Natural killer cell (primary cell): ENCODE data around the gene MMEL1. TPM values are rescaled to one million over a fixed set of nuclear protein-coding genes. Genes with fewer than 3 reads are reported as not detected.
"Not testable (repeated sequence)": the region's sequence is repeated elsewhere in the genome, so short reads cannot be mapped to it uniquely, and the experiment has no call there.

Experiments used
- ATAC-seq, 3 donors: fragments of 150-1000 bp in 2 of 3; fragments of 200-7000 bp in 1 of 3; cut with Tn5 transposase; 1 replicate in 1 of 3; 2 replicates in 2 of 3; pipeline ENCODE4 v1.10.0; 2021; ENCODE audit warnings: mild to moderate bottlenecking in 2 of 3, moderate library complexity in 2 of 3
- DNase-seq, 2 donors: peaks; one replicate each; pipeline versions ENCODE4 v3.0.0 to v3.0.0-alpha.2; 2013 to 2021; ENCODE audit warnings: mixed read lengths in 1 of 2
- H3K27ac ChIP-seq: one replicate; pipeline ENCODE4 v1.5.1; 2013; ENCODE audit warnings: mild to moderate bottlenecking, low read length
- H3K27me3 ChIP-seq: one replicate; pipeline ENCODE4 v1.6.1; 2013; ENCODE audit warnings: low read length; ENCODE audit not compliant: control insufficient read depth, insufficient read depth
- H3K36me3 ChIP-seq: one replicate; pipeline ENCODE4 v1.6.1; 2013; ENCODE audit warnings: low read length; ENCODE audit not compliant: control insufficient read depth, insufficient read depth
- H3K4me1 ChIP-seq: one replicate; pipeline ENCODE4 v1.6.1; 2013; ENCODE audit warnings: low read length; ENCODE audit not compliant: control insufficient read depth, insufficient read depth
- H3K4me3 ChIP-seq: one replicate; pipeline ENCODE4 v1.5.1; 2013; ENCODE audit warnings: low read length
- H3K9me3 ChIP-seq: one replicate; pipeline ENCODE4 v1.6.1; 2013; ENCODE audit warnings: low read length; ENCODE audit not compliant: control insufficient read depth, insufficient read depth
- H3K27ac Mint-ChIP-seq, 2 donors: one replicate each; pipeline ENCODE4 v1.8.0; 2022; ENCODE audit warnings: mild to moderate bottlenecking in 2 of 2, mixed read lengths in 2 of 2, moderate library complexity in 1 of 2
- H3K27me3 Mint-ChIP-seq, 2 donors: one replicate each; pipeline ENCODE4 v1.8.0; 2022; ENCODE audit warnings: low read depth in 2 of 2, mixed read lengths in 2 of 2
- H3K36me3 Mint-ChIP-seq: one replicate; pipeline ENCODE4 v1.8.0; 2022; ENCODE audit warnings: mixed read lengths
- H3K4me1 Mint-ChIP-seq, 2 donors: one replicate each; pipeline ENCODE4 v1.8.0; 2022; ENCODE audit warnings: mixed read lengths in 2 of 2
- H3K4me3 Mint-ChIP-seq: one replicate; pipeline ENCODE4 v1.8.0; 2022; ENCODE audit warnings: mild to moderate bottlenecking, moderate library complexity, mixed read lengths
- H3K9me3 Mint-ChIP-seq, 2 donors: one replicate each; pipeline ENCODE4 v1.8.0; 2022; ENCODE audit warnings: mixed read lengths in 2 of 2
- WGBS: methylation state at CpG from one replicate; pipeline ENCODE4 v1.1.7; 2013; ENCODE audit warnings: missing lambda C conversion rate; ENCODE audit not compliant: insufficient coverage; 5-methylcytosine and 5-hydroxymethylcytosine counted together
- intact Hi-C: fragments of 100-400 bp; cut with micrococcal nuclease; formaldehyde crosslinking; loops from one replicate; pipeline ENCODE4 v1.14.2; 2022
- total RNA-seq, 4 donors: library from RNA; stranded (reverse); fragments of 120-200 nt in 1 of 4; gene quantifications; one replicate each; pipeline versions ENCODE4 v1.2.3 to v1.2.4, GENCODE V29; 2013 to 2022
- TF ChIP-seq, protein P1 (sequence below): fragments of 200-600 bp; IDR thresholded peaks from one replicate; pipeline ENCODE4 v1.8.0; 2022; ENCODE audit warnings: antibody characterized with exemption

MMEL1 gene
- total RNA-seq, 3 donors from 2014 or later (not counting 1 experiment from before 2014, with no cell fraction given): 1.3 to 2.0 TPM; not detected in 1

GRCh38 chr1:2571348-2571747, 61.5 kb downstream of the MMEL1 start:
- no peak for ATAC-seq
- TF ChIP-seq, protein P1, sequence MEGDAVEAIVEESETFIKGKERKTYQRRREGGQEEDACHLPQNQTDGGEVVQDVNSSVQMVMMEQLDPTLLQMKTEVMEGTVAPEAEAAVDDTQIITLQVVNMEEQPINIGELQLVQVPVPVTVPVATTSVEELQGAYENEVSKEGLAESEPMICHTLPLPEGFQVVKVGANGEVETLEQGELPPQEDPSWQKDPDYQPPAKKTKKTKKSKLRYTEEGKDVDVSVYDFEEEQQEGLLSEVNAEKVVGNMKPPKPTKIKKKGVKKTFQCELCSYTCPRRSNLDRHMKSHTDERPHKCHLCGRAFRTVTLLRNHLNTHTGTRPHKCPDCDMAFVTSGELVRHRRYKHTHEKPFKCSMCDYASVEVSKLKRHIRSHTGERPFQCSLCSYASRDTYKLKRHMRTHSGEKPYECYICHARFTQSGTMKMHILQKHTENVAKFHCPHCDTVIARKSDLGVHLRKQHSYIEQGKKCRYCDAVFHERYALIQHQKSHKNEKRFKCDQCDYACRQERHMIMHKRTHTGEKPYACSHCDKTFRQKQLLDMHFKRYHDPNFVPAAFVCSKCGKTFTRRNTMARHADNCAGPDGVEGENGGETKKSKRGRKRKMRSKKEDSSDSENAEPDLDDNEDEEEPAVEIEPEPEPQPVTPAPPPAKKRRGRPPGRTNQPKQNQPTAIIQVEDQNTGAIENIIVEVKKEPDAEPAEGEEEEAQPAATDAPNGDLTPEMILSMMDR: no peak
- no peaks in the 10 kb centered on the region for H3K27me3 ChIP-seq
- 97% methylated on average over 9 of the region's 9 CpGs for WGBS
- no peaks in the 10 kb centered on the region for H3K27me3 Mint-ChIP-seq
- no peak overlapping the region for H3K27ac ChIP-seq
- H3K9me3 Mint-ChIP-seq: no peaks in the 10 kb centered on the region
- no peak overlapping the region for H3K4me3 Mint-ChIP-seq
- H3K36me3 ChIP-seq: no peaks in the 10 kb centered on the region
- H3K27ac Mint-ChIP-seq: no peak overlapping the region
- no peaks in the 10 kb centered on the region for H3K4me1 Mint-ChIP-seq
- H3K9me3 ChIP-seq: peaks cover 3% of the 10 kb centered on the region
- no peaks in the 10 kb centered on the region for H3K36me3 Mint-ChIP-seq
- intact Hi-C loops: no loop called here
- no peak overlapping the region for H3K4me3 ChIP-seq
- H3K4me1 ChIP-seq: peaks cover 13% of the 10 kb centered on the region
- no peak for DNase-seq

DNA sequence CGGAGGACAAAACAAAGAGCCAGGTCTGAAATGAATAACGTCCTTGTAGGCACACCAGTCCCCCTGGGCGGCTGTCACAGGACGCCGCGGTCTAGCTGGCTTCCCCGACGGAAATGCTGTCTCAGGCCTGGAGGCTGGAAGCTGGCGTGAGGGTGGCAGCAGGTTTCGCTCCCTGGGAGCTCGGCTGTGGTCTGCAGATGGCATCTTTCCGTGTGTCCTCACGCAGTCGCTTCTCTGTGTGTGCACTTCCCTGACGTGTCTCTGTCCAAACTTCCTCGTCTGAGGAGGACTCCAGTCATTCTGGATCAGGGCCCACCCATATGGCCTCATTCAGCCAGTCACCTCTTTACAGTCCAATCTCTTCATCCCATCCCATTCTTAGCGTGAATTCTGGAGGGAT, 62.5 kb downstream of the MMEL1 start:
- TF ChIP-seq, protein P1: no peak
- H3K27ac Mint-ChIP-seq: no peak overlapping the region
- Histone ChIP-seq H3K27ac (no peak overlapping the region), H3K4me3 (no peak overlapping the region), H3K9me3 (peaks cover 3% of the 10 kb centered on the region), H3K27me3 (no peaks in the 10 kb centered on the region), H3K4me1 (peaks cover 3% of the 10 kb centered on the region), H3K36me3 (no peaks in the 10 kb centered on the region)
- intact Hi-C loops: no loop called here
- no peak for DNase-seq
- H3K36me3 Mint-ChIP-seq: no peaks in the 10 kb centered on the region
- no peaks in the 10 kb centered on the region for H3K9me3 Mint-ChIP-seq
- no peak overlapping the region for H3K4me3 Mint-ChIP-seq
- no peaks in the 10 kb centered on the region for H3K4me1 Mint-ChIP-seq
- ATAC-seq: no peak
- no peaks in the 10 kb centered on the region for H3K27me3 Mint-ChIP-seq
- WGBS: 86% methylated on average over 17 of the region's 17 CpGs

- H3K4me1 Mint-ChIP-seq, intact Hi-C loops, DNase-seq, H3K27me3 Mint-ChIP-seq, H3K27me3 ChIP-seq, H3K27ac ChIP-seq, H3K36me3 ChIP-seq, H3K27ac Mint-ChIP-seq, H3K4me3 Mint-ChIP-seq, ATAC-seq, H3K36me3 Mint-ChIP-seq, H3K4me1 ChIP-seq, H3K9me3 Mint-ChIP-seq, H3K4me3 ChIP-seq, H3K9me3 ChIP-seq: not testable (repeated sequence)
- 87% methylated on average over 13 of the region's 13 CpGs for WGBS
Observed at GRCh38 chr1:2569703-2570102, 63.1 kb downstream of the MMEL1 start.

DNA sequence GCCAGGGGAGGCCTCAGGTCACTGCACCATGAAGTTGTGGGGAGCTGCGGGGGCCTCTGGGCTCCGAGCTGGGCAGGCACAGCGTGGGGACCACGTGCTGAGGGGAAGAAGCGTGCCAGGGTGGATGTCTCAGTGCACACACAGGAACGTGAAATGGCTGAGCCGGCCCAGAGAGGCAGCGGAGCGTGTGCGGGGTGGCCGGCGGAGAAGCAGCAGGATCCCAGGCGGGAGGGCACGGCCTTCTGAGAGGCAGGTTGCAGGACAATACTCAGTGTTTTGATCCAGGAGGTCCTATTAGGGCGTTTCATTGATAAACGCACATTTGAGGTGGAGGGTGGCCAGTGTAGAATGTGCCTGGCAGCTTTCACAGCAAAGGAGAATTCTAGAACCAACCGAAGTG, 63.8 kb downstream of the MMEL1 start:
- 95% methylated on average over 16 of the region's 17 CpGs for WGBS
- H3K4me1 Mint-ChIP-seq: peaks cover 0 to 8% of the 10 kb centered on the region in 2 donors
- no peaks in the 10 kb centered on the region for H3K9me3 Mint-ChIP-seq
- no peaks in the 10 kb centered on the region for H3K27me3 ChIP-seq
- intact Hi-C loops: no loop called here
- H3K27ac Mint-ChIP-seq: no peak overlapping the region
- no peaks in the 10 kb centered on the region for H3K27me3 Mint-ChIP-seq
- H3K4me3 ChIP-seq: no peak overlapping the region
- H3K36me3 ChIP-seq: no peaks in the 10 kb centered on the region
- TF ChIP-seq, protein P1: no peak
- no peaks in the 10 kb centered on the region for H3K4me1 ChIP-seq
- ATAC-seq (no peak), DNase-seq (no peak)
- H3K27ac ChIP-seq: no peak overlapping the region
- H3K9me3 ChIP-seq: peaks cover 3% of the 10 kb centered on the region
- no peaks in the 10 kb centered on the region for H3K36me3 Mint-ChIP-seq
- H3K4me3 Mint-ChIP-seq: no peak overlapping the region

DNA sequence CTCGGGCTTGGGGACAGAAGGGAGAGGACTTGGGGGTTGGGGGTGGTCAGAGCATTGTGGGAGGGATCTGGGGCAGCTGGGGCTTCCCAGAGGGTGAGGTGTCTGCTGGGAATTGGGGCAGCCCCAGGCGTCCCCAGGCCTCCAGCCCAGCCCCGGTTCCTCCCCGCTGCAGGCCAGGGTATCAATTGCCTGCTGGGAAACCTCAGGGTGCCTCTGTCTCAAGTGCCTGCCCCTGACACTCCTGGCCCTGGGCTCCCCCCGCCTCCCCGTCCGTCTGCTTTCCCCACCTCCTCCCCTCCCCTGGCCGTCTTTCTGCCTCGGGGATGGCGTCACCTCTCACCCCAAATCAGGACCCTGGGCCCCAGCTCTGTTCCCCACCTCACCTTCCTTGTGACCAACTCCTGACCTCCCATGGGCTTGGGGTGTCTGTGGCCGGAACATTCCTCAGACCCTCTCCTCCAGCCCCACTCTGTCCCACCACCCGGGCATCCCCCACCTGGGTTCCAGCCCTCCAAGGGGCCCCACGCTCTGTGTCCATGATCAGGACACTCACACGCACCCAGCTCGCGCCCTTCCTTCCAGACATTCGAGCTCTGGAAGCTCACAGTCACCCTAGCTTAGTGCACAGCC, 64.5 kb downstream of the MMEL1 start:
- H3K9me3 Mint-ChIP-seq, DNase-seq, H3K27me3 Mint-ChIP-seq, H3K4me3 ChIP-seq, H3K36me3 ChIP-seq, H3K27ac ChIP-seq, H3K36me3 Mint-ChIP-seq, H3K27ac Mint-ChIP-seq, H3K4me1 Mint-ChIP-seq, intact Hi-C loops, H3K9me3 ChIP-seq, H3K27me3 ChIP-seq, ATAC-seq, H3K4me3 Mint-ChIP-seq, H3K4me1 ChIP-seq: not testable (repeated sequence)
- 52% methylated on average over 3 of the region's 17 CpGs for WGBS
